ENCODE measurements around the gene CDH13. TPM values are rescaled to one million over a fixed set of nuclear protein-coding genes. Genes with fewer than 3 reads are reported as not detected.

Gene CDH13
- total RNA-seq, 4 donors from 2014 or later, result 3.1 to 13.5 (median 8.9) TPM

- intact Hi-C loops (cut with DNase I), result no loop called here
- Histone ChIP-seq H3K27ac (replicated peaks in 1 of 4) (no peak overlapping the region), H3K4me3 (no peak overlapping the region), H3K36me3 (no peaks in the 10 kb centered on the region), H3K4me1 (peaks cover 0 to 5% (median 0%) of the 10 kb centered on the region in 4 donors), H3K27me3 (no peaks in the 10 kb centered on the region), H3K9me3 (no peaks in the 10 kb centered on the region)
- TF ChIP-seq EP300 (IDR thresholded peaks at IDR 0.05), result no peak
- no peak for TF ChIP-seq POLR2A (IDR thresholded peaks at IDR 0.05; ENCODE audit: low read depth)
- no peak for TF ChIP-seq CTCF (IDR thresholded peaks at IDR 0.05)
- no peak for TF ChIP-seq POLR2AphosphoS5 (IDR thresholded peaks at IDR 0.05)
- no peak for DNase-seq (ENCODE audit: extremely low spot score)
- 73% methylated on average over 4 of the region's 4 CpGs for WGBS
These were observed 507.9 kb downstream of the CDH13 start for GRCh38 chr16:83134638-83135037.

GRCh38 chr16:83136419-83136818 is 509.6 kb downstream of the CDH13 start:
- TF ChIP-seq EP300 (IDR thresholded peaks at IDR 0.05), result no peak
- TF ChIP-seq POLR2A (IDR thresholded peaks at IDR 0.05; ENCODE audit: low read depth), result no peak
- no peak for TF ChIP-seq POLR2AphosphoS5 (IDR thresholded peaks at IDR 0.05)
- TF ChIP-seq CTCF (IDR thresholded peaks at IDR 0.05), result no peak
- WGBS, result 74% methylated on average over 9 of the region's 9 CpGs
- no peak for DNase-seq (ENCODE audit: extremely low spot score)
- Histone ChIP-seq H3K27ac (replicated peaks in 1 of 4) (no peak overlapping the region), H3K36me3 (no peaks in the 10 kb centered on the region), H3K9me3 (no peaks in the 10 kb centered on the region), H3K27me3 (no peaks in the 10 kb centered on the region), H3K4me3 (no peak overlapping the region), H3K4me1 (peaks cover 0 to 5% (median 0%) of the 10 kb centered on the region in 4 donors)
- intact Hi-C loops (cut with DNase I), result no loop called here

DNA sequence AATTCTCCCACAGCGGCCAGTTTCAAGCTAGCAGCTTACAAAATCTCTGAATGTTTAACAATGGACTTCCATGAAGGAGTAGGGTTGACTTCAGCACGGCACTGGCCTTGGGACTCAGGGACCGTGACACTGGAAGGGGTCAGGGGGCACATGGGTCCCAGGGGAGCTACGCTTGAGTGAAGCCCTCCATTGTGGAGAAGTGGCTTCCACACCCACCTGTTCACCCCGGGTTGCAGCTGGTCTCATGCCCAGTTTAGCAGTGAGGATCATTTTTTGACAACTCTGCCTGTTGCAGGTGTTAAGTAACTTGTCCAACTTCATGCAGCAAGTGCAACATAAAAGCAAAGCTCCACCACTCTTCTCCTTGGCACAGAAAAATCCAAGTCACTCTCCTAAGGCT is 510.2 kb downstream of the CDH13 start:
- Histone ChIP-seq H3K9me3 (no peaks in the 10 kb centered on the region), H3K27ac (replicated peaks in 1 of 4) (no peak overlapping the region), H3K27me3 (no peaks in the 10 kb centered on the region), H3K36me3 (no peaks in the 10 kb centered on the region), H3K4me3 (peak overlapping the region; percentile 21 to 40 (median 36)), H3K4me1 (peaks cover 0 to 5% (median 0%) of the 10 kb centered on the region in 4 donors)
- no CpG with 5 or more reads among the region's 5 CpGs for WGBS
- intact Hi-C loops (cut with DNase I), result no loop called here
- TF ChIP-seq EP300 (IDR thresholded peaks at IDR 0.05), result no peak
- TF ChIP-seq CTCF (IDR thresholded peaks at IDR 0.05), result no peak
- no peak for TF ChIP-seq POLR2A (IDR thresholded peaks at IDR 0.05; ENCODE audit: low read depth)
- TF ChIP-seq POLR2AphosphoS5 (IDR thresholded peaks at IDR 0.05), result no peak
- no peak for DNase-seq (ENCODE audit: extremely low spot score)

DNA sequence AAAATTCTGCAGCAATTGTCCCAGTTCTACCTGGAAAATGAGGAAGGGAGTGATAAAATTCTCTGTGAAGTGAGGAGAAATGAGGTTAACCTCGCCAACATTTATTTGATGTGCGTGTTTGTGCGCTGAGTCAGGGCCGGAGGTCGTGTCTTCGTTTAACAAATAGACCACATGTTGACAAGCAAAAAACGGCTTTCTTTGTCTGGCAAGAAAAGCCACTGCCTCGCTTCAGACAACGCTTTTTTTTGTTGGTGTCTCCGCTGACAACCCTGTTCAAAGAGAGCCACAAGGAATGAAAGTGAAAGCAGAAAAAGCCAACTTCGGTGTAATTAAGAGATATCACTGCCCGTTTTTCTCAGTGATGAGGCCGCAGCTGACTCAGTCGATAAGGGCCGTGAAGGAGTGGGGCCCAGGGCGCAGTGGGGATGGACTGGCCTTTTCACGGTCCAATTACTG is 510.6 kb downstream of the CDH13 start:
- peaks cover 0 to 5% (median 0%) of the 10 kb centered on the region in 4 donors for H3K4me1 ChIP-seq
- TF ChIP-seq EP300 (IDR thresholded peaks at IDR 0.05), result no peak
- TF ChIP-seq POLR2AphosphoS5 (IDR thresholded peaks at IDR 0.05), result no peak
- TF ChIP-seq POLR2A (IDR thresholded peaks at IDR 0.05; ENCODE audit: low read depth), result no peak
- TF ChIP-seq CTCF (IDR thresholded peaks at IDR 0.05), result no peak
- no peaks in the 10 kb centered on the region for H3K27me3 ChIP-seq
- 60% methylated on average over 17 of the region's 17 CpGs for WGBS
- intact Hi-C loops (cut with DNase I), result no loop called here
- H3K9me3 ChIP-seq, result no peaks in the 10 kb centered on the region
- H3K27ac ChIP-seq (replicated peaks in 1 of 4), result no peak overlapping the region
- DNase-seq (ENCODE audit: extremely low spot score), result no peak
- H3K4me3 ChIP-seq, result peak overlapping the region; percentile 21 to 40 (median 36)
- no peaks in the 10 kb centered on the region for H3K36me3 ChIP-seq

GRCh38 chr16:83137894-83138293 is 511.1 kb downstream of the CDH13 start:
- Histone ChIP-seq H3K4me1 (peaks cover 0 to 5% (median 0%) of the 10 kb centered on the region in 4 donors), H3K36me3 (no peaks in the 10 kb centered on the region), H3K27me3 (no peaks in the 10 kb centered on the region), H3K4me3 (peak overlapping the region in 2 of 4 donors; percentile 35 to 40), H3K27ac (replicated peaks in 1 of 4) (no peak overlapping the region), H3K9me3 (no peaks in the 10 kb centered on the region)
- TF ChIP-seq POLR2AphosphoS5 (IDR thresholded peaks at IDR 0.05) (no peak), EP300 (IDR thresholded peaks at IDR 0.05) (no peak), POLR2A (IDR thresholded peaks at IDR 0.05; ENCODE audit: low read depth) (no peak), CTCF (IDR thresholded peaks at IDR 0.05) (no peak)
- DNase-seq (ENCODE audit: extremely low spot score), result no peak
- intact Hi-C loops (cut with DNase I), result no loop called here
- WGBS, result 71% methylated on average over 5 of the region's 5 CpGs

Data from esophagus muscularis mucosa (tissue), 4 donors.